ENCODE measurements around the gene ACAD8. TPM values are rescaled to one million over a fixed set of nuclear protein-coding genes. Genes with fewer than 3 reads are reported as not detected.

Gene ACAD8
- polyA plus RNA-seq, 1 donor (not counting 4 experiments of a cell fraction or from before 2014, with no cell fraction given): 21.7 TPM

- TF ChIP-seq CTCF (optimal IDR thresholded peaks at IDR 0.05 in 1 of 3, IDR thresholded peaks at IDR 0.05 in 1 of 3, conservative IDR thresholded peaks at IDR 0.05 in 1 of 3; ENCODE audit: extremely low read depth in 1 of 3, insufficient read depth in 2 of 3, low read length in 3 of 3): no peak
- H4K20me1 ChIP-seq (ENCODE audit: control insufficient read depth, extremely low read depth, insufficient read depth, low read length): no peaks in the 10 kb centered on the region
- no peak overlapping the region for H3K9ac ChIP-seq (ENCODE audit: control insufficient read depth, extremely low read depth, insufficient read depth, low read length)
- H3K9me1 ChIP-seq (ENCODE audit: control insufficient read depth, extremely low read depth, insufficient read depth, low read length): no peaks in the 10 kb centered on the region
- dilution Hi-C loops (cut with MboI; ENCODE audit: extremely low pct_ligation_motif_present, low sequenced_read_pairs): no loop called here
- H3K4me1 ChIP-seq (ENCODE audit: control insufficient read depth, extremely low read depth, insufficient read depth, low read length): no peaks in the 10 kb centered on the region
- H3K79me2 ChIP-seq (ENCODE audit: control insufficient read depth, insufficient read depth, low read length): peaks cover 56% of the 10 kb centered on the region
- no peak overlapping the region for H3K27ac ChIP-seq (ENCODE audit: control insufficient read depth, insufficient read depth, low read length)
- DNase-seq (ENCODE audit: low read depth, low spot score): no peak
- no peaks in the 10 kb centered on the region for H3K9me3 ChIP-seq (ENCODE audit: control insufficient read depth, low read depth, low read length)
- H3K4me3 ChIP-seq (ENCODE audit: control insufficient read depth in 2 of 3, extremely low read depth in 1 of 3, insufficient read depth in 2 of 3, low read depth in 1 of 3, low read length in 3 of 3): no peak overlapping the region
- H3K27me3 ChIP-seq (ENCODE audit: control insufficient read depth, extremely low read depth, insufficient read depth, low read length): no peaks in the 10 kb centered on the region
- H2AFZ ChIP-seq (ENCODE audit: control insufficient read depth, low read length): no peak overlapping the region
- FAIRE-seq: no peak
- no peak overlapping the region for H3K4me2 ChIP-seq (ENCODE audit: control insufficient read depth, extremely low read depth, insufficient read depth, low read depth, low read length)
- peaks cover 6 to 11% of the 10 kb centered on the region in 2 experiments for H3K36me3 ChIP-seq (ENCODE audit: control insufficient read depth in 2 of 2, extremely low read depth in 1 of 2, insufficient read depth in 2 of 2, low read length in 2 of 2)
Measured at GRCh38 chr11:134215836-134216235, 37.5 kb upstream of the ACAD8 start.

GRCh38 chr11:134216816-134217215 lies 36.6 kb upstream of the ACAD8 start:
- no peak overlapping the region for H3K27ac ChIP-seq (ENCODE audit: control insufficient read depth, insufficient read depth, low read length)
- no peaks in the 10 kb centered on the region for H3K27me3 ChIP-seq (ENCODE audit: control insufficient read depth, extremely low read depth, insufficient read depth, low read length)
- H3K36me3 ChIP-seq (ENCODE audit: control insufficient read depth in 2 of 2, extremely low read depth in 1 of 2, insufficient read depth in 2 of 2, low read length in 2 of 2): peaks cover 6 to 11% of the 10 kb centered on the region in 2 experiments
- DNase-seq (ENCODE audit: low read depth, low spot score) (no peak), FAIRE-seq (no peak)
- H2AFZ ChIP-seq (ENCODE audit: control insufficient read depth, low read length): no peak overlapping the region
- no peak overlapping the region for H3K9ac ChIP-seq (ENCODE audit: control insufficient read depth, extremely low read depth, insufficient read depth, low read length)
- no peaks in the 10 kb centered on the region for H4K20me1 ChIP-seq (ENCODE audit: control insufficient read depth, extremely low read depth, insufficient read depth, low read length)
- no peak for TF ChIP-seq CTCF (optimal IDR thresholded peaks at IDR 0.05 in 1 of 3, IDR thresholded peaks at IDR 0.05 in 1 of 3, conservative IDR thresholded peaks at IDR 0.05 in 1 of 3; ENCODE audit: extremely low read depth in 1 of 3, insufficient read depth in 2 of 3, low read length in 3 of 3)
- no peak for TF ChIP-seq EZH2 (IDR thresholded peaks at IDR 0.05; ENCODE audit: low read length)
- H3K4me2 ChIP-seq (ENCODE audit: control insufficient read depth, extremely low read depth, insufficient read depth, low read depth, low read length): no peak overlapping the region
- H3K9me3 ChIP-seq (ENCODE audit: control insufficient read depth, low read depth, low read length): no peaks in the 10 kb centered on the region
- H3K4me3 ChIP-seq (ENCODE audit: control insufficient read depth in 2 of 3, extremely low read depth in 1 of 3, insufficient read depth in 2 of 3, low read depth in 1 of 3, low read length in 3 of 3): no peak overlapping the region
- dilution Hi-C loops (cut with MboI; ENCODE audit: extremely low pct_ligation_motif_present, low sequenced_read_pairs): no loop called here
- no peaks in the 10 kb centered on the region for H3K9me1 ChIP-seq (ENCODE audit: control insufficient read depth, extremely low read depth, insufficient read depth, low read length)
- peaks cover 60% of the 10 kb centered on the region for H3K79me2 ChIP-seq (ENCODE audit: control insufficient read depth, insufficient read depth, low read length)
- H3K4me1 ChIP-seq (ENCODE audit: control insufficient read depth, extremely low read depth, insufficient read depth, low read length): no peaks in the 10 kb centered on the region

All from keratinocyte (primary cell).